HCT116 (cell line): Measurements from ENCODE around the gene STAM. TPM values are rescaled to one million over a fixed set of nuclear protein-coding genes. Genes with fewer than 3 reads are reported as not detected.

Experiments used
- ATAC-seq: fragments of 200-7000 bp; cut with Tn5 transposase; 2 replicates; pipeline ENCODE4 v1.9.1; 2020; ENCODE audit warnings: mild to moderate bottlenecking, moderate library complexity
- BruUV-seq: library from RNA; stranded (reverse); fragments of 400-500 nt; replicated peaks from 2 replicates; lab custom pipeline; 2021; lab: Mats Ljungman, UMichigan
- CTCF ChIA-PET: fragments of 300-600 bp; sonication (Branson Sonifier 250); formaldehyde crosslinking; loops from one replicate; lab custom pipeline; 2021; ENCODE audit warnings: antibody characterized with exemption; lab: Charles Lee
- POLR2A ChIA-PET: fragments of 300-600, 350-600 bp; sonication (Branson Sonifier 250); formaldehyde crosslinking; loops from one replicate; lab custom pipeline; 2021; ENCODE audit warnings: antibody characterized with exemption; lab: Charles Lee
- RAD21 ChIA-PET, 2 experiments: fragments of 300-600 bp; sonication (Branson Sonifier 250); formaldehyde crosslinking; loops; one replicate each; lab custom pipeline; 2023; ENCODE audit warnings: low total read pairs in 2 of 2; ENCODE audit not compliant: uncharacterized antibody in 2 of 2, unreplicated experiment in 2 of 2, low non-redundant PET in 1 of 2; lab: Charles Lee
- DNase-seq: peaks from one replicate; pipeline ENCODE4 v3.0.0-alpha.2; 2010; ENCODE audit warnings: low read depth, low spot score
- H2AFZ ChIP-seq: fragments of 200-600 bp; shearing (Covaris generic), sonication (generic); 2 replicates; pipeline ENCODE4 v1.6.1; 2017; ENCODE audit warnings: low read depth, mixed run types, mixed read lengths, antibody characterized with exemption, low read length; ENCODE audit not compliant: poor library complexity, severe bottlenecking
- H3K27ac ChIP-seq: 2 replicates; pipeline ENCODE4 v1.5.1; 2012; ENCODE audit warnings: low read depth, low read length
- H3K27me3 ChIP-seq: fragments of 200-600 bp; sonication (generic); 2 replicates; pipeline ENCODE4 v1.6.1; 2016; ENCODE audit warnings: mixed run types, low read length, mixed read lengths; ENCODE audit not compliant: insufficient read depth
- H3K36me3 ChIP-seq, 2 experiments: fragments of 200-500 bp in 1 of 2; fragments of 200-600 bp in 1 of 2; sonication (Bioruptor generic) in 1 of 2; sonication (generic) in 1 of 2; 2 replicates each; pipeline versions ENCODE4 v1.5.1 to v1.6.1; 2014 to 2016; ENCODE audit warnings: low read length in 2 of 2, inconsistent platforms in 1 of 2, mixed read lengths in 1 of 2, mixed run types in 1 of 2; ENCODE audit not compliant: insufficient read depth in 2 of 2, control insufficient read depth in 1 of 2
- H3K4me1 ChIP-seq, 2 experiments: fragments of 200-600 bp in 1 of 2; sonication (generic) in 1 of 2; 2 replicates each; pipeline versions ENCODE4 v1.5.1 to v1.6.1; 2012 to 2017; ENCODE audit warnings: low read length in 2 of 2, inconsistent platforms in 1 of 2, mild to moderate bottlenecking in 1 of 2, mixed read lengths in 1 of 2, mixed run types in 1 of 2, moderate library complexity in 1 of 2; ENCODE audit not compliant: insufficient read depth in 2 of 2, control insufficient read depth in 1 of 2
- H3K4me2 ChIP-seq: fragments of 200-600 bp; sonication (generic); 2 replicates; pipeline ENCODE4 v1.6.1; 2017; ENCODE audit warnings: mixed run types, low read length, mixed read lengths
- H3K4me3 ChIP-seq, 2 experiments: fragments of 200-600 bp in 1 of 2; sonication (generic) in 1 of 2; replicated peaks in 1 of 2; 2 replicates each; pipeline ENCODE4 v1.5.1; 2011 to 2016; ENCODE audit warnings: low read length in 2 of 2, control low read depth in 1 of 2, low read depth in 1 of 2, mild to moderate bottlenecking in 1 of 2, mixed read lengths in 1 of 2, mixed run types in 1 of 2
- H3K79me2 ChIP-seq: fragments of 200-600 bp; sonication (generic); 2 replicates; pipeline ENCODE4 v1.6.1; 2017; ENCODE audit warnings: mild to moderate bottlenecking, mixed run types, low read length, moderate library complexity, mixed read lengths; ENCODE audit not compliant: insufficient read depth
- H3K9ac ChIP-seq: fragments of 200-600 bp; sonication (generic); 2 replicates; pipeline ENCODE4 v1.6.1; 2016; ENCODE audit warnings: low read length, mixed read lengths
- H3K9me2 ChIP-seq: fragments of 200-600 bp; sonication (generic), shearing (Covaris generic); 2 replicates; pipeline ENCODE4 v1.6.1; 2017; ENCODE audit warnings: mixed run types, mild to moderate bottlenecking, moderate library complexity; ENCODE audit not compliant: insufficient read depth
- H3K9me3 ChIP-seq, 2 experiments: fragments of 200-500 bp in 1 of 2; fragments of 200-600 bp in 1 of 2; sonication (Bioruptor generic) in 1 of 2; sonication (generic) in 1 of 2; 2 replicates each; pipeline ENCODE4 v1.6.1; 2014 to 2017; ENCODE audit warnings: low read length in 2 of 2, mixed read lengths in 2 of 2, inconsistent platforms in 1 of 2, low read depth in 1 of 2, mild to moderate bottlenecking in 1 of 2, mixed run types in 1 of 2, moderate library complexity in 1 of 2; ENCODE audit not compliant: control insufficient read depth in 1 of 2, insufficient read depth in 1 of 2
- H4K20me1 ChIP-seq: fragments of 200-600 bp; sonication (generic), shearing (Covaris generic); 2 replicates; pipeline ENCODE4 v1.6.1; 2017; ENCODE audit warnings: mixed run types, mild to moderate bottlenecking, moderate library complexity; ENCODE audit not compliant: insufficient read depth
- CEBPB ChIP-seq: IDR thresholded peaks from 2 replicates; pipeline ENCODE4 v1.6.1; 2012; ENCODE audit warnings: low read depth
- ELF1 ChIP-seq: IDR thresholded peaks from 2 replicates; pipeline ENCODE4 v1.6.1; 2012; ENCODE audit warnings: low read depth, borderline replicate concordance
- EZH2 ChIP-seq: fragments of 200-600 bp; sonication (generic); IDR thresholded peaks from 2 replicates; pipeline ENCODE4 v1.6.1; 2017; ENCODE audit warnings: antibody characterized with exemption, mixed run types
- EZH2phosphoT487 ChIP-seq: fragments of 200-600 bp; IDR thresholded peaks from 2 replicates; pipeline ENCODE4 v1.6.1; 2018; ENCODE audit warnings: antibody characterized with exemption, borderline replicate concordance
- JUND ChIP-seq: IDR thresholded peaks from 2 replicates; pipeline ENCODE4 v1.6.1; 2012
- RAD21 ChIP-seq: IDR thresholded peaks from 2 replicates; pipeline ENCODE4 v1.6.1; 2012; ENCODE audit warnings: low read depth, mild to moderate bottlenecking
- YY1 ChIP-seq: IDR thresholded peaks from 2 replicates; pipeline ENCODE4 v1.6.1; 2011; ENCODE audit warnings: low read length, low read depth, moderate library complexity, mild to moderate bottlenecking; ENCODE audit not compliant: insufficient replicate concordance; ENCODE audit errors: extremely low read depth
- ZNF274 ChIP-seq: fragments of 200-500 bp; sonication (Bioruptor generic); IDR thresholded peaks from 2 replicates; pipeline ENCODE4 v1.6.1; 2014; ENCODE audit warnings: mild to moderate bottlenecking, low read depth, low read length, inconsistent platforms
- intact Hi-C: fragments of 100-400 bp; cut with micrococcal nuclease; formaldehyde crosslinking; loops from 2 replicates; pipeline ENCODE4 v1.10.0; 2022
- total RNA-seq: library from RNA; stranded (reverse); gene quantifications from one replicate; pipeline ENCODE4 v1.2.1, GENCODE V29; 2021; ENCODE audit not compliant: unreplicated experiment
- TF ChIP-seq, protein P1 (sequence below): IDR thresholded peaks from 2 replicates; pipeline ENCODE4 v1.6.1; 2012; ENCODE audit warnings: low read depth
- TF ChIP-seq, protein P2 (sequence below): IDR thresholded peaks from 2 replicates; pipeline ENCODE4 v1.6.1; 2012

Gene STAM
- total RNA-seq, 1 experiment from 2014 or later: 23.0 TPM

DNA sequence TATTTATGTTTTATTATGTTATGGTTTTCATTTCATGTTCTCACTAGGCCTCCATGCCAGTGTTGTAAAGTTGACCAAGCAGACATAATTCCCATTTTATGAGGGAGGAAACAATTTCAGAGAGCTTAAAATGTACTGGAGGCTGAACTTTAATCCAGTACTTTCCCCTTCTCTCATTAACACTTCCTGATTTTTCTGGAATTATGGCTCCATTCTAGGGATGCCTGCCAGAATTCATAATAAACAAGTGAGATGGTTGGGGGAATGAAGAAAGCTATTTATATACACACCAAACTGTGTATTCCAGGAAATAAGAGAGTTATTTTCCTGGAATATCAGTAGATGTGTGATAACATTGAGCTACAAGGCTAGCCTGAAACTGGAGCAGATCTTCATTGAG is 114.9 kb downstream of the STAM start:
- TF ChIP-seq ELF1: no peak
- no peak for TF ChIP-seq ZNF274
- TF ChIP-seq EZH2: no peak
- no peak for TF ChIP-seq JUND
- TF ChIP-seq RAD21: no peak
- TF ChIP-seq, protein P1, sequence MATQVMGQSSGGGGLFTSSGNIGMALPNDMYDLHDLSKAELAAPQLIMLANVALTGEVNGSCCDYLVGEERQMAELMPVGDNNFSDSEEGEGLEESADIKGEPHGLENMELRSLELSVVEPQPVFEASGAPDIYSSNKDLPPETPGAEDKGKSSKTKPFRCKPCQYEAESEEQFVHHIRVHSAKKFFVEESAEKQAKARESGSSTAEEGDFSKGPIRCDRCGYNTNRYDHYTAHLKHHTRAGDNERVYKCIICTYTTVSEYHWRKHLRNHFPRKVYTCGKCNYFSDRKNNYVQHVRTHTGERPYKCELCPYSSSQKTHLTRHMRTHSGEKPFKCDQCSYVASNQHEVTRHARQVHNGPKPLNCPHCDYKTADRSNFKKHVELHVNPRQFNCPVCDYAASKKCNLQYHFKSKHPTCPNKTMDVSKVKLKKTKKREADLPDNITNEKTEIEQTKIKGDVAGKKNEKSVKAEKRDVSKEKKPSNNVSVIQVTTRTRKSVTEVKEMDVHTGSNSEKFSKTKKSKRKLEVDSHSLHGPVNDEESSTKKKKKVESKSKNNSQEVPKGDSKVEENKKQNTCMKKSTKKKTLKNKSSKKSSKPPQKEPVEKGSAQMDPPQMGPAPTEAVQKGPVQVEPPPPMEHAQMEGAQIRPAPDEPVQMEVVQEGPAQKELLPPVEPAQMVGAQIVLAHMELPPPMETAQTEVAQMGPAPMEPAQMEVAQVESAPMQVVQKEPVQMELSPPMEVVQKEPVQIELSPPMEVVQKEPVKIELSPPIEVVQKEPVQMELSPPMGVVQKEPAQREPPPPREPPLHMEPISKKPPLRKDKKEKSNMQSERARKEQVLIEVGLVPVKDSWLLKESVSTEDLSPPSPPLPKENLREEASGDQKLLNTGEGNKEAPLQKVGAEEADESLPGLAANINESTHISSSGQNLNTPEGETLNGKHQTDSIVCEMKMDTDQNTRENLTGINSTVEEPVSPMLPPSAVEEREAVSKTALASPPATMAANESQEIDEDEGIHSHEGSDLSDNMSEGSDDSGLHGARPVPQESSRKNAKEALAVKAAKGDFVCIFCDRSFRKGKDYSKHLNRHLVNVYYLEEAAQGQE: no peak
- TF ChIP-seq CEBPB: no peak
- TF ChIP-seq, protein P2, sequence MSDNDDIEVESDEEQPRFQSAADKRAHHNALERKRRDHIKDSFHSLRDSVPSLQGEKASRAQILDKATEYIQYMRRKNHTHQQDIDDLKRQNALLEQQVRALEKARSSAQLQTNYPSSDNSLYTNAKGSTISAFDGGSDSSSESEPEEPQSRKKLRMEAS: no peak
- TF ChIP-seq EZH2phosphoT487: no peak
- TF ChIP-seq YY1: no peak
- DNase-seq (no peak), ATAC-seq (no peak)
- CTCF ChIA-PET: no interaction called here
- Histone ChIP-seq H3K9me3 (no peaks in the 10 kb centered on the region), H3K36me3 (no peaks in the 10 kb centered on the region), H3K4me1 (no peaks in the 10 kb centered on the region), H3K4me2 (no peak overlapping the region), H3K27me3 (no peaks in the 10 kb centered on the region), H3K9ac (no peak overlapping the region), H2AFZ (no peak overlapping the region), H4K20me1 (no peaks in the 10 kb centered on the region), H3K27ac (no peak overlapping the region), H3K9me2 (no peaks in the 10 kb centered on the region), H3K4me3 (no peak overlapping the region), H3K79me2 (no peaks in the 10 kb centered on the region)
- BruUV-seq: no TSS peak
- RAD21 ChIA-PET: no interaction called here
- intact Hi-C loops: no loop called here
- POLR2A ChIA-PET: no interaction called here
